GM10847 (cell line): ENCODE measurements around the gene EEA1.

Experiments used
- POLR2A ChIP-seq: IDR thresholded peaks from 2 replicates; pipeline ENCODE4 v1.6.1; 2011; ENCODE audit not compliant: insufficient read length; ENCODE audit errors: extremely low read depth

Gene EEA1

GRCh38 chr12:92810370-92810769 lies 118.7 kb downstream of the EEA1 start:
- TF ChIP-seq POLR2A: no peak

- no peak for TF ChIP-seq POLR2A
Observed at GRCh38 chr12:92803903-92804302, 125.2 kb downstream of the EEA1 start.

- no peak for TF ChIP-seq POLR2A
Observed at GRCh38 chr12:92802906-92803305, 126.2 kb downstream of the EEA1 start.

- TF ChIP-seq POLR2A: no peak
Observed at GRCh38 chr12:92796650-92797049, 132.4 kb downstream of the EEA1 start.

GRCh38 chr12:92794814-92795213 lies 134.3 kb downstream of the EEA1 start:
- TF ChIP-seq POLR2A: no peak

GRCh38 chr12:92786045-92786444 lies 143.1 kb downstream of the EEA1 start:
- TF ChIP-seq POLR2A: no peak

- no peak for TF ChIP-seq POLR2A
Observed at GRCh38 chr12:92785563-92785950, 143.5 kb downstream of the EEA1 start.

- no peak for TF ChIP-seq POLR2A
Observed at GRCh38 chr12:92784797-92785562, 144.1 kb downstream of the EEA1 start.

- no peak for TF ChIP-seq POLR2A
Observed at GRCh38 chr12:92784356-92784755, 144.7 kb downstream of the EEA1 start.

- no peak for TF ChIP-seq POLR2A
Observed at GRCh38 chr12:92779902-92780301, 149.2 kb downstream of the EEA1 start.

- no peak for TF ChIP-seq POLR2A
Observed at GRCh38 chr12:92778525-92778924, 150.6 kb downstream of the EEA1 start.

- TF ChIP-seq POLR2A: no peak
Observed at GRCh38 chr12:92775416-92775815, 153.7 kb downstream of the EEA1 start.

- TF ChIP-seq POLR2A: no peak
Observed at GRCh38 chr12:92771001-92771400, 158.1 kb downstream of the EEA1 start.

- TF ChIP-seq POLR2A: no peak
Observed at GRCh38 chr12:92769124-92769901, 159.8 kb downstream of the EEA1 start.

- no peak for TF ChIP-seq POLR2A
Observed at GRCh38 chr12:92765871-92766270, 163.2 kb downstream of the EEA1 start.

- TF ChIP-seq POLR2A: no peak
Observed at GRCh38 chr12:92764831-92765230, 164.3 kb downstream of the EEA1 start.
